SU-DHL-6 (cell line): Measurements from ENCODE around the gene BCL2L11.

Experiments used
- EZH2phosphoT487 ChIP-seq: fragments of 200-600 bp; sonication (generic), shearing (Covaris generic); conservative IDR thresholded peaks from 2 replicates; pipeline ENCODE4 v1.6.1; 2018; ENCODE audit warnings: mild to moderate bottlenecking, antibody characterized with exemption, low read length, moderate library complexity, mixed read lengths
- TF ChIP-seq, protein P1 (sequence below): fragments of 200-600 bp; sonication (generic); IDR thresholded peaks from one replicate; pipeline ENCODE4 v1.5.1; 2017; ENCODE audit warnings: antibody characterized with exemption, mild to moderate bottlenecking, low read length, moderate library complexity; ENCODE audit not compliant: insufficient read depth, poor library complexity, severe bottlenecking

DNA sequence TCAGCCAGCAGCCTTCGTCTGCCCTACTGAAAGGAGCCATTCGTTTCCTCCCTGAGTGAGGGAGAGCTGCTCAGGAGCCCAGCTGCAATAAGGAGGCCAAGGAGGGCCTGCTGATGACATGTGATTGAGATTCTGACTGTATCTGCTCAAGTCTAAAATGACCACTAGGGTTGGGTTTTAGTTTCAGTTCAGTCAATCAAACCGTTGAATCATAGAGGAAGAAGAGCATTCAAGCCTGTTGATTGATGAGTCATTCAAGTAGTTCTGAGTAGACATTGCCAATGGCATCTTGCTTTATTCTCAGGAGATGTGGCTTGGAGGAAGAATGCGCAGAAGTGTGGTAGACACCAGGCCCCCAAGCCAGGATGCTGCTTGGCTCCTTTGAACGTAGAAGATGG is 19.9 kb upstream of the BCL2L11 start:
- TF ChIP-seq, protein P1, sequence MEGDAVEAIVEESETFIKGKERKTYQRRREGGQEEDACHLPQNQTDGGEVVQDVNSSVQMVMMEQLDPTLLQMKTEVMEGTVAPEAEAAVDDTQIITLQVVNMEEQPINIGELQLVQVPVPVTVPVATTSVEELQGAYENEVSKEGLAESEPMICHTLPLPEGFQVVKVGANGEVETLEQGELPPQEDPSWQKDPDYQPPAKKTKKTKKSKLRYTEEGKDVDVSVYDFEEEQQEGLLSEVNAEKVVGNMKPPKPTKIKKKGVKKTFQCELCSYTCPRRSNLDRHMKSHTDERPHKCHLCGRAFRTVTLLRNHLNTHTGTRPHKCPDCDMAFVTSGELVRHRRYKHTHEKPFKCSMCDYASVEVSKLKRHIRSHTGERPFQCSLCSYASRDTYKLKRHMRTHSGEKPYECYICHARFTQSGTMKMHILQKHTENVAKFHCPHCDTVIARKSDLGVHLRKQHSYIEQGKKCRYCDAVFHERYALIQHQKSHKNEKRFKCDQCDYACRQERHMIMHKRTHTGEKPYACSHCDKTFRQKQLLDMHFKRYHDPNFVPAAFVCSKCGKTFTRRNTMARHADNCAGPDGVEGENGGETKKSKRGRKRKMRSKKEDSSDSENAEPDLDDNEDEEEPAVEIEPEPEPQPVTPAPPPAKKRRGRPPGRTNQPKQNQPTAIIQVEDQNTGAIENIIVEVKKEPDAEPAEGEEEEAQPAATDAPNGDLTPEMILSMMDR = no peak
- TF ChIP-seq EZH2phosphoT487 = no peak
